ENCODE data around the gene RECQL5. TPM values are rescaled to one million over a fixed set of nuclear protein-coding genes. Genes with fewer than 3 reads are reported as not detected.

RECQL5 gene
- total and polyA plus RNA-seq, 2 donors (not counting 1 experiment from before 2014, with no cell fraction given): 58.5 to 70.5 TPM

GRCh38 chr17:75632863-75633485 is 34.0 kb downstream of the RECQL5 start, which contains the start of gene SMIM5:
SMIM5 (plus strand) TSS chr17:75633434; CDS start chr17:75640202, 6,768 bp downstream.
- H3K9ac ChIP-seq (ENCODE audit: low read length): no peak within 1 kb of the TSS

More at GRCh38 chr17:75632863-75633485, 34.0 kb downstream of the RECQL5 start, which contains the start of gene SMIM5:
- Histone ChIP-seq H3K27me3 (replicated peaks in 1 of 4; ENCODE audit: control extremely low read depth in 1 of 4, control insufficient read depth in 3 of 4, insufficient read depth in 4 of 4, low read length in 3 of 4) (no peaks in the 10 kb centered on the region), H2AFZ (ENCODE audit: insufficient read depth, low read depth, low read length, poor library complexity, severe bottlenecking) (peak within 1 kb of the TSS; percentile 36), H3K4me2 (replicated peaks; ENCODE audit: low read depth, low read length, poor library complexity, severe bottlenecking) (peak within 1 kb of the TSS; percentile 68), H3K36me3 (replicated peaks in 1 of 2; ENCODE audit: control extremely low read depth in 1 of 2, control insufficient read depth in 1 of 2, extremely low read depth in 1 of 2, insufficient read depth in 2 of 2, low read length in 1 of 2) (peaks cover 0 to 6% of the 10 kb centered on the region in 2 experiments), H4K20me1 (ENCODE audit: control insufficient read depth, insufficient read depth, low read length, poor library complexity, severe bottlenecking) (peaks cover 9% of the 10 kb centered on the region), H3K4me3 (ENCODE audit: control extremely low read depth in 1 of 5, extremely low read depth in 1 of 5, insufficient read depth in 1 of 5, low read depth in 2 of 5, low read length in 4 of 5) (no peak within 1 kb of the TSS), H3K9me3 (ENCODE audit: control extremely low read depth in 1 of 3, control insufficient read depth in 2 of 3, insufficient read depth in 1 of 3, low read length in 2 of 3) (no peaks in the 10 kb centered on the region), H3K4me1 (ENCODE audit: control insufficient read depth in 2 of 2, insufficient read depth in 2 of 2, low read length in 2 of 2) (peaks cover 9 to 18% of the 10 kb centered on the region in 2 donors), H3K79me2 (ENCODE audit: control insufficient read depth, insufficient read depth, low read length) (no peaks in the 10 kb centered on the region), H3K27ac (ENCODE audit: low read length in 2 of 2) (no peak within 1 kb of the TSS)
- Mint-ChIP-seq H3K9me3 (ENCODE audit: insufficient read depth) (no peaks in the 10 kb centered on the region), H3K27ac (no peak within 1 kb of the TSS), H3K4me3 (no peak within 1 kb of the TSS), H3K4me1 (peaks cover 13% of the 10 kb centered on the region), H3K27me3 (no peaks in the 10 kb centered on the region)
- POLR2A ChIA-PET: interaction anchor here (1.0 to 1.2 kb wide), 3 partner anchors 34 to 121 kb away, joined by 3 to 5 read pairs (median 3); partner anchors contain the start of genes RECQL5 and SAP30BP
- peak; percentile 85 for ATAC-seq (ENCODE audit: low read depth)
- TF ChIP-seq CTCF (IDR thresholded peaks at IDR 0.05) (peak; percentile 95), EZH2 (IDR thresholded peaks at IDR 0.05; ENCODE audit: borderline replicate concordance, insufficient read depth, low read depth, low read length, poor library complexity, severe bottlenecking) (no peak)
- 28% methylated on average over 19 of the region's 19 CpGs for WGBS (ENCODE audit: insufficient coverage)
- peak; percentile 86 for DNase-seq
- intact Hi-C loops (cut with micrococcal nuclease): loop anchor here (1.0 to 2.0 kb wide), 4 partner anchors 20 to 207 kb away; no protein-coding TSS in a partner anchor
- CTCF ChIA-PET: interaction anchor here (0.6 to 19.7 kb wide), 47 partner anchors 9 to 675 kb away, joined by 3 to 389 read pairs (median 5); partner anchors contain the start of genes GALK1, RECQL5, SAP30BP and TMEM94
